Spinal cord (tissue), 10 donors: ENCODE measurements around the gene ENOX1. TPM values are rescaled to one million over a fixed set of nuclear protein-coding genes. Genes with fewer than 3 reads are reported as not detected.

Source experiments
- DNase-seq, 6 donors: peaks; one replicate each; pipeline versions ENCODE4 v3.0.0 to v3.0.0-alpha.2; 2013 to 2015; ENCODE audit warnings: low spot score in 6 of 6, low read depth in 4 of 6
- H3K27ac ChIP-seq: one replicate; pipeline ENCODE4 v1.5.1; 2013; ENCODE audit warnings: low read depth, low read length, control low read depth
- H3K27me3 ChIP-seq: one replicate; pipeline ENCODE4 v1.6.1; 2013; ENCODE audit warnings: low read length; ENCODE audit not compliant: control insufficient read depth, insufficient read depth
- H3K36me3 ChIP-seq: one replicate; pipeline ENCODE4 v1.6.1; 2013; ENCODE audit warnings: low read length; ENCODE audit not compliant: control insufficient read depth, insufficient read depth
- H3K4me1 ChIP-seq: one replicate; pipeline ENCODE4 v1.6.1; 2013; ENCODE audit warnings: low read length; ENCODE audit not compliant: control insufficient read depth, insufficient read depth
- H3K4me3 ChIP-seq: one replicate; pipeline ENCODE4 v1.5.1; 2013; ENCODE audit warnings: low read depth, low read length, control low read depth
- H3K9me3 ChIP-seq: one replicate; pipeline ENCODE4 v1.6.1; 2013; ENCODE audit warnings: low read length; ENCODE audit not compliant: control insufficient read depth, insufficient read depth
- WGBS: methylation state at CpG from one replicate; pipeline ENCODE4 v1.1.5; 2013; ENCODE audit warnings: missing lambda C conversion rate; ENCODE audit not compliant: insufficient coverage; 5-methylcytosine and 5-hydroxymethylcytosine counted together
- polyA plus RNA-seq, 2 donors: library from polyadenylated mRNA; unstranded; fragments of 120-200 nt; gene quantifications; one replicate each; pipeline ENCODE4 v1.2.1, GENCODE V29; 2013; ENCODE audit not compliant: insufficient read length in 2 of 2
- total RNA-seq, 2 donors: library from RNA; depleted of rRNA in 1 of 2; stranded (reverse); fragments of 120-200 nt in 1 of 2; fragments of >200 nt in 1 of 2; gene quantifications; one replicate each; pipeline versions ENCODE4 v1.2.3 to v1.2.4, GENCODE V29; 2013 to 2014
- donor health status: healthy.

Gene ENOX1
- total and polyA plus RNA-seq, 4 donors: 17.9 to 20.5 (median 19.2) TPM

DNA sequence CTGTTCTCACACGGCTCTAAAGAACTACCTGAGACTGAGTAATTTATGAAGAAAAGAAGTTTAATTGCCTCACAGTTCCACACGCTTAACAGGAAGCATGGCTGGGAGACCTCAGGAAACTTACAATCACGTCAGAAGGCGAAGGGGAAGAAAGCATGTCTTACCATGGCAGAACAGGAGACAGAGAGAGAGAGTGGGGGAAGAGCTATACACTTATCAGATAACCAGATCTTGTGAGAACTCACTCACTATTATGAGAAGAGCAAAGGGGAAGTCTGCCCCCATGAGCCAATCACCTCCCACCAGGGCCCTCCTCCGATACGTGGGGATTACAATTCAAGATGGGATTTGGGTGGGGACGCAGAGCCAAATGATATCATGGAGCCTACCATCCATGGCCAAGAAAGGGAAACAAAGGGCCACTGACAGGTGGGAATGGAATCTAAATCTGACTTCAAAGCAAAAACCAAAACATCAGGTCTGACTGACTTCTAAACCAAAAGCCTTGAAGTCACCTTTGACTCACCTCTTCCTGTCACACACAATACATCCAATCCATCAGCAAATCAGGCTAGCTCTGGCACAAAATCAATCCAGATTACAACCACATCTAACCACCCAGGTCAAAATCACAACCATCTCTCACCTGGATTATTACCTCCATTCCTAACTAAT is 189.7 kb downstream of the ENOX1 start:
- H3K27me3 ChIP-seq: no peaks in the 10 kb centered on the region
- H3K4me3 ChIP-seq: no peak overlapping the region
- WGBS: 90% methylated on average over 2 of the region's 7 CpGs
- no peaks in the 10 kb centered on the region for H3K9me3 ChIP-seq
- H3K4me1 ChIP-seq: no peaks in the 10 kb centered on the region
- no peaks in the 10 kb centered on the region for H3K36me3 ChIP-seq
- no peak overlapping the region for H3K27ac ChIP-seq
- no peak for DNase-seq

DNA sequence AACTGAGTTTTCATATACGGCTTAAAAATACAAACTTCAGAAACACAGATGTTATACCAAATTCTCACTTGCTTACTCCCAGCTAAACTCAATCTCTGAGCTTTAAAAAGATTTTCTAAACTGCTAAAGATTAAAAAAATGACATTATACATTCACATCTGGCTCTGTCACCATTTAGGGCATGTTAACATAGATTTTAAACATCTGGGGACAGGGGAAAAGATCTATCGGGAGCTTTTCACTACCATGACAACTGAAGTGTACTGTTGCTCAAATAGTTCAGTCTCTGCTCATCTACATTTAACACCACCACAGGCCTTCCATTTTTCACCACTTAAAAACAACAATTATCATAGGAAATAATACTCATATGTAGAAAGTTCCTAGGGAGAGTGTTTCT is 190.8 kb downstream of the ENOX1 start:
- H3K27me3 ChIP-seq: no peaks in the 10 kb centered on the region
- DNase-seq: peak in 1 of 6 donors; percentile 51
- H3K9me3 ChIP-seq: no peaks in the 10 kb centered on the region
- no peaks in the 10 kb centered on the region for H3K36me3 ChIP-seq
- H3K4me1 ChIP-seq: no peaks in the 10 kb centered on the region
- no peak overlapping the region for H3K27ac ChIP-seq
- WGBS: no CpG with 5 or more reads among the region's 2 CpGs
- no peak overlapping the region for H3K4me3 ChIP-seq

DNA sequence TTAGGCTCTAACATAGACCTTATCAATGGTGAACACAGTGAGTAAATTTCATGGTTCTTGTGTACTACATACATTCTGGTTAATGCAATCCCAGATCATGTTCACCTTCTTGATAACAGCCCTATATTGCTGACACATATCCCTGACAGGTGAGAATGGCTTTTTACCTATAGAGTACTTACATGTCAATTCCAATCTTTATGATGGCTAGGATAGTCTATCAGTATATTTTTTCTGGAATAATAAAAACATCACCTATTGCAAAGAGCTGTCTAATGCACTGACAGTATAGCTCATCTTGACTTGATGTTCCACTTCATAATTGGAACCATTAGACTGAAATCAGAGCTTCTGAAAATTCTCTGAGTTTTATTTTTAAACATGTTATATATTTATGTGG is 199.4 kb downstream of the ENOX1 start:
- Histone ChIP-seq H3K27me3 (no peaks in the 10 kb centered on the region), H3K4me3 (no peak overlapping the region), H3K9me3 (no peaks in the 10 kb centered on the region), H3K4me1 (no peaks in the 10 kb centered on the region), H3K27ac (no peak overlapping the region), H3K36me3 (no peaks in the 10 kb centered on the region)
- DNase-seq: no peak

DNA sequence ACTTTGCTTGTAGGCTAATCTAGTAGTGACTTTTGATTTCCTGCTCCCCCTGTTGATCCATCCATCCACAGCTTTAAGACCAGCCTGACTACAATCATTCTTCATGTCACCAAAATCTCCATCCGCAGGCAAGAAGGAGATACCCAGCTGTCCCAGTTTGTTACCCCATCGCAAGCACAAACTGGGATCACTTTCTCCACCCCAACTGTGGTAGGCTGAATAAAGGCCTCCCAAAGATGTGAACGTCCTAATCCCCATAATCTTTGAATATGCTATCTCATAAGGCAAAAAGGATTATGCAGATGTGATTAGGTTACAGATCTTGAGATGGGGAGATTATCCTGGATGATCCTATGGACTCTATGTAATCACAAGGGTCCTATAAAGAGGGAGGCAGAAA is 202.0 kb downstream of the ENOX1 start:
- no peaks in the 10 kb centered on the region for H3K4me1 ChIP-seq
- 100% methylated on average over 1 of the region's 3 CpGs for WGBS

DNA sequence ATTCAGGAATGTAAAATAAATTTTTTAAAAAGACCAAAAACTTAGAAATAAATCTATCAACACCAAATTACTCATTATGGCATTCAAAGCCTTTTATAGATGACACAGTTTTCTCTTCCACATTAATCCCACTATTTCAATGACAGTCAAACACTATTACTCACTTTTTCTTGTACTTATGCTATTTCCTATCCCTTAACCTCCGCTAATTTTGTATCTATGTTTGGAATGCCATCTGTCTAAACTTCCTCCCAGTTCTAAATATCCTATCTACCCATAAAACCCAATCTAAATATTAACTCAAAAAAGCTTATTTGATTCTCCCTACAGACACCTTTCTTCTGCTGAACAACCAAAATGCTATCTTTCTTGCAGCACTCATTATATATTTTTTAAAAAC is 203.5 kb downstream of the ENOX1 start:
- DNase-seq: no peak
- no peaks in the 10 kb centered on the region for H3K27me3 ChIP-seq
- H3K27ac ChIP-seq: no peak overlapping the region
- no peaks in the 10 kb centered on the region for H3K9me3 ChIP-seq
- H3K4me1 ChIP-seq: no peaks in the 10 kb centered on the region
- no peak overlapping the region for H3K4me3 ChIP-seq
- no peaks in the 10 kb centered on the region for H3K36me3 ChIP-seq
- WGBS: 100% methylated on average over 1 of the region's 1 CpG

More for the DNA sequence above, 202.0 kb downstream of the ENOX1 start:
- H3K36me3 ChIP-seq: no peaks in the 10 kb centered on the region
- H3K27ac ChIP-seq: no peak overlapping the region
- H3K27me3 ChIP-seq: no peaks in the 10 kb centered on the region
- no peaks in the 10 kb centered on the region for H3K9me3 ChIP-seq
- H3K4me3 ChIP-seq: no peak overlapping the region
- no peak for DNase-seq

- no peak for DNase-seq
- Histone ChIP-seq H3K36me3 (no peaks in the 10 kb centered on the region), H3K4me1 (no peaks in the 10 kb centered on the region), H3K27me3 (no peaks in the 10 kb centered on the region), H3K9me3 (no peaks in the 10 kb centered on the region), H3K27ac (no peak overlapping the region), H3K4me3 (no peak overlapping the region)
- WGBS: 94% methylated on average over 3 of the region's 4 CpGs
Observed at GRCh38 chr13:43580280-43580679, 206.5 kb downstream of the ENOX1 start.

DNA sequence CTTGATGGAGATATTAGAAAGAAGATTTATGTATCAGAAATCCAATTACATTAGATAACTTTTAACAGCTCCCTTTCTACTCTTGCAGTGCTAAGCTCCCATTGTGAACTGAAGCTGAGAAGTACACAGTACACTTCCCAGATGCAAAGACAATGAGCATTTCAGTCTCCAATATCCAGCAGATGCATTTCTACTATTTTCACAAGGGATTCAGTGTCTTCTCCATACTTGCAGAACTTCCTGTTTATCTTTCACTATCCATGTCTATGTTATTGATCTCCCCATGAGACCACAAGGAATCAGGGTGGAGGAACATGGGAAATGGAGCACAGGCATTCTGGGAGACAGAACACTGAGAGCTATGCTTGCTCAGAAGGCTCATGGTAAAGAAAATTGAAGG is 207.5 kb downstream of the ENOX1 start:
- Histone ChIP-seq H3K9me3 (no peaks in the 10 kb centered on the region), H3K27me3 (no peaks in the 10 kb centered on the region), H3K4me3 (no peak overlapping the region), H3K36me3 (no peaks in the 10 kb centered on the region), H3K27ac (no peak overlapping the region), H3K4me1 (no peaks in the 10 kb centered on the region)
- no peak for DNase-seq

DNA sequence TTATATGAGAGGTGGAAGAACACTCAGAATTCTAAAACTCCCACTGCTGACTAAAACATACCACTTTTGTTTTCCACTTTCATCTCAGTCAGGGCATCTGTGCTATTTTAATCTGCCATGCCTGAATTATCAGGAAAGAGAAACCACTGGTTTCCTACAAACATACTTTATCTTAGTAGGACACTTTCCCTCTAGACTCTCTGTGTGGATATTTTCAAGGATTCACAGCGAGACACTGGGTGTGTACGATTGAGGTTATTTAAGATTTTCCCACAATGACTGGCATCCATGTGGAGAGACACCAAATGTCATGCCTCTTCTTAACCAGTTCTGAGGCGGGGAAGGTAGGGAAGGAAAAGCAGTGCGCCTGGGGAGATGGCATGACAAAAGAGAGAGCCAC is 212.2 kb downstream of the ENOX1 start:
- no peak for DNase-seq
- WGBS: no CpG with 5 or more reads among the region's 4 CpGs
- no peaks in the 10 kb centered on the region for H3K9me3 ChIP-seq
- H3K27me3 ChIP-seq: no peaks in the 10 kb centered on the region
- no peak overlapping the region for H3K4me3 ChIP-seq
- H3K36me3 ChIP-seq: no peaks in the 10 kb centered on the region
- H3K4me1 ChIP-seq: no peaks in the 10 kb centered on the region
- H3K27ac ChIP-seq: no peak overlapping the region

GRCh38 chr13:43573802-43574514 is 212.8 kb downstream of the ENOX1 start:
- Histone ChIP-seq H3K36me3 (no peaks in the 10 kb centered on the region), H3K9me3 (no peaks in the 10 kb centered on the region), H3K27ac (no peak overlapping the region), H3K4me3 (no peak overlapping the region), H3K27me3 (no peaks in the 10 kb centered on the region), H3K4me1 (no peaks in the 10 kb centered on the region)
- peak in 1 of 6 donors; percentile 47 for DNase-seq
- 20% methylated on average over 1 of the region's 6 CpGs for WGBS

- no CpG with 5 or more reads among the region's 4 CpGs for WGBS
- no peaks in the 10 kb centered on the region for H3K9me3 ChIP-seq
- H3K27me3 ChIP-seq: no peaks in the 10 kb centered on the region
- H3K4me3 ChIP-seq: no peak overlapping the region
- DNase-seq: no peak
- H3K4me1 ChIP-seq: no peaks in the 10 kb centered on the region
- no peak overlapping the region for H3K27ac ChIP-seq
- H3K36me3 ChIP-seq: no peaks in the 10 kb centered on the region
Observed at GRCh38 chr13:43573361-43573740, 213.4 kb downstream of the ENOX1 start.
